ENCODE results near the gene ZSCAN21. TPM values are rescaled to one million over a fixed set of nuclear protein-coding genes. Genes with fewer than 3 reads are reported as not detected.

ZSCAN21 gene
- total RNA-seq, 1 experiment from 2014 or later = 24.3 TPM

DNA sequence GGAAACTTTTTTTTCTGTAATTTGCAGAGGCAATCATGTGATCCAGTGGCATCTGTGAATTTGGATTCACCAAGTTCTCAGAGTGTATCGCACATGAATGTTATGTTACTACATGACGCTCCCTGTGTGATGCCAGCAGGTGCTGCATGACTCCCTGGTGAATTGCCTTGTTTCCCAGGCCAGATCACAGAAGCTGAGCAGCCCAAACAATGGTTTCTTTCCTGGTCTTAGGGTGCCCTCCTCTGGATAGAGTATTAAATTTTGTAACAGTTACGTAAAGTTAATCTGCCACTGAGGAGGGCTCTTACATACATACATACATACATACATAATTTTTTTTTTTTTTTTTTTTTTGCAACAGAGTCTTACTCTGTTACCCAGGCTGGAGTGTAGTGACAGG lies 3.6 kb downstream of the ZSCAN21 start:
- H3K4me3 Mint-ChIP-seq = no peak overlapping the region
- TF ChIP-seq, protein P1, sequence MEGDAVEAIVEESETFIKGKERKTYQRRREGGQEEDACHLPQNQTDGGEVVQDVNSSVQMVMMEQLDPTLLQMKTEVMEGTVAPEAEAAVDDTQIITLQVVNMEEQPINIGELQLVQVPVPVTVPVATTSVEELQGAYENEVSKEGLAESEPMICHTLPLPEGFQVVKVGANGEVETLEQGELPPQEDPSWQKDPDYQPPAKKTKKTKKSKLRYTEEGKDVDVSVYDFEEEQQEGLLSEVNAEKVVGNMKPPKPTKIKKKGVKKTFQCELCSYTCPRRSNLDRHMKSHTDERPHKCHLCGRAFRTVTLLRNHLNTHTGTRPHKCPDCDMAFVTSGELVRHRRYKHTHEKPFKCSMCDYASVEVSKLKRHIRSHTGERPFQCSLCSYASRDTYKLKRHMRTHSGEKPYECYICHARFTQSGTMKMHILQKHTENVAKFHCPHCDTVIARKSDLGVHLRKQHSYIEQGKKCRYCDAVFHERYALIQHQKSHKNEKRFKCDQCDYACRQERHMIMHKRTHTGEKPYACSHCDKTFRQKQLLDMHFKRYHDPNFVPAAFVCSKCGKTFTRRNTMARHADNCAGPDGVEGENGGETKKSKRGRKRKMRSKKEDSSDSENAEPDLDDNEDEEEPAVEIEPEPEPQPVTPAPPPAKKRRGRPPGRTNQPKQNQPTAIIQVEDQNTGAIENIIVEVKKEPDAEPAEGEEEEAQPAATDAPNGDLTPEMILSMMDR (conservative IDR thresholded peaks at IDR 0.05) = peak; percentile 45; the same call in 2 of the 3 replicates
- peaks cover 10 to 12% of the 10 kb centered on the region in 2 experiments for H3K4me1 Mint-ChIP-seq
- H3K4me2 ChIP-seq (ENCODE audit: insufficient read depth, insufficient read length, low read length) = no peak overlapping the region
- no peaks in the 10 kb centered on the region for H3K27me3 ChIP-seq (ENCODE audit: insufficient read depth, low read length)
- H4K91ac ChIP-seq (ENCODE audit: insufficient read length, low read depth, low read length) = no peak overlapping the region
- H3K56ac ChIP-seq (ENCODE audit: insufficient read length, low read depth, low read length) = no peak overlapping the region
- no peak overlapping the region for H2BK120ac ChIP-seq (ENCODE audit: low read depth, low read length, poor library complexity, severe bottlenecking)
- H2BK5ac ChIP-seq (ENCODE audit: insufficient read length, low read length) = no peak overlapping the region
- no peak overlapping the region for H3K23ac ChIP-seq (ENCODE audit: insufficient read length, low read depth, low read length)
- H3K9me3 ChIP-seq (ENCODE audit: control insufficient read depth, low read depth, low read length) = no peaks in the 10 kb centered on the region
- H3K9me3 Mint-ChIP-seq = peaks cover 0 to 2% of the 10 kb centered on the region in 2 experiments; a peak in 1 of 5 replicates
- peaks cover 2% of the 10 kb centered on the region for H3K23me2 ChIP-seq (ENCODE audit: insufficient read length, low read depth, low read length, poor library complexity, severe bottlenecking)
- no CpG with 5 or more reads among the region's 3 CpGs for WGBS (ENCODE audit: extremely low coverage, insufficient read length, low lambda C conversion rate)
- H2BK15ac ChIP-seq (ENCODE audit: low read depth, low read length) = no peak overlapping the region
- H4K8ac ChIP-seq (replicated peaks; ENCODE audit: insufficient read length, low read depth, low read length) = no peak overlapping the region
- no peaks in the 10 kb centered on the region; the same call in 1 of the 2 replicates for H3K79me2 ChIP-seq (ENCODE audit: insufficient read depth, low read length)
- H3K14ac ChIP-seq (ENCODE audit: insufficient read depth, low read length) = no peak overlapping the region
- no peak overlapping the region for H3T11ph ChIP-seq (ENCODE audit: low read length)
- no peak overlapping the region for H2BK20ac ChIP-seq (ENCODE audit: low read depth, low read length, poor library complexity, severe bottlenecking)
- H3K36me3 Mint-ChIP-seq (ENCODE audit: insufficient read depth in 1 of 3, low read depth in 3 of 3) = peaks cover 24 to 38% (median 36%) of the 10 kb centered on the region in 3 experiments
- H4K20me1 ChIP-seq (ENCODE audit: control insufficient read depth, insufficient read depth, insufficient read length) = no peaks in the 10 kb centered on the region
- H3K9ac ChIP-seq (ENCODE audit: extremely low read depth, insufficient read length, low read length) = no peak overlapping the region
- H3K4me1 ChIP-seq (ENCODE audit: insufficient read depth, low read length) = no peaks in the 10 kb centered on the region
- H3K79me1 ChIP-seq (ENCODE audit: insufficient read depth, low read depth, low read length, poor library complexity, severe bottlenecking) = peaks cover 6% of the 10 kb centered on the region
- H3K27ac Mint-ChIP-seq = no peak overlapping the region
- DNase-seq = no peak
- H2AK5ac ChIP-seq (ENCODE audit: insufficient read length, low read length) = no peak overlapping the region
- H3K4ac ChIP-seq (ENCODE audit: low read depth, low read length) = no peak overlapping the region
- no peak overlapping the region for H3K18ac ChIP-seq (ENCODE audit: insufficient read length, low read depth, low read length)
- H3K27me3 Mint-ChIP-seq (ENCODE audit: low read depth) = no peaks in the 10 kb centered on the region
- no peak overlapping the region for H2BK12ac ChIP-seq (ENCODE audit: insufficient read length, low read depth, low read length)
- H4K5ac ChIP-seq (ENCODE audit: insufficient read length, low read depth, low read length) = no peak overlapping the region
- no peak overlapping the region for H2AFZ ChIP-seq (ENCODE audit: low read length)
- no peak overlapping the region for H3K27ac ChIP-seq (ENCODE audit: insufficient read length, low read depth, low read length)
